Measurements from ENCODE around the gene SUPT3H. TPM values are rescaled to one million over a fixed set of nuclear protein-coding genes. Genes with fewer than 3 reads are reported as not detected.

The SUPT3H gene
- total and polyA plus RNA-seq, 2 of the 13 experiments (the other 11 are each of a cell fraction or from before 2014, with no cell fraction given) = 11.9 to 36.1 TPM

DNA sequence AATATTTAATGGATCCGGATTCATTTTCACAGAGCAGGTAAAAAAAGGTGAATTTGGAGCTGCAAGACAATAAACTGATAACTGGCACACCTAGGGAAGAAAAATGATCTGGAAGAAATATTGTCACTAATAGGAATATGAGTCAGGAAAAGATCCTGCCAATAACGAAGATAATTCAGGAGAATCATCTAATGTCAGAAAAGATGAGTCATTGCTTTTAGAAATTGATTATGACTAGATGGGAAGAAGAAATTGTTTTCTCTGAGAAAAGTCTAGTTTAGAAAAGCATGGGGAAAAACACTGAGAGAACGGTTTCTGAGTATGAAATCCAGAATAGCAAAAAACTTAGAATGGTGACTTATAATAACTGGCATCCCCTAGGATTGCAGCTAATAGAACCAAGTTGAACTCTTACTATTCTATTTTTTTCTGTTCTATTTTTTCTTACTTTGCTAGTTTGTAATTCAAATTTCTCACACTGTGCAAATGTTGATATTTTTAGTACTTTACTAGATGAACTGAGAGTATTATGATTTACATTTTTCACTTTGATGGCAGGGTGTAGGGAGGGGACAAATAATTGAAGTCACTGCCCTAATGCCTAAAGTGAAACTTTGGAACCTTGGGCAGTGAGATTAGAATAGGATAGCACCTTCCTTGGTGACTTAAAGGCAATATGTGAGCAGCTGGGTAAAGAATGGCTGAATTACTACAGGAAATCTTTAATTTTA, 38.2 kb upstream of the SUPT3H start:
- H2AFZ ChIP-seq (ENCODE audit: low read length) = no peak overlapping the region
- in situ Hi-C loops (cut with HindIII; ENCODE audit: extremely low pct_ligation_motif_present, low pct_unique_long_range_greater_than_20kb) (no loop called here), intact Hi-C loops (cut with micrococcal nuclease; ENCODE audit: unreplicated experiment) (no loop called here)
- no peak overlapping the region for H3K9ac ChIP-seq (ENCODE audit: insufficient read depth, low read depth, low read length)
- under 1% methylated on average over 3 of the region's 3 CpGs for WGBS (ENCODE audit: low lambda C conversion rate)
- no peak overlapping the region for H3K27ac ChIP-seq (ENCODE audit: extremely low read length, insufficient read depth, low read length)
- DNase-seq (ENCODE audit: low spot score) = no peak
- H3K4me1 ChIP-seq (ENCODE audit: insufficient read depth, low read length) = 0 out of 2 replicates have a peak, but pooled peaks cover 9% of the 10 kb centered on the region
- ATAC-seq = no peak
- H3K36me3 ChIP-seq (replicated peaks in 1 of 2; ENCODE audit: control insufficient read depth in 1 of 2, insufficient read depth in 2 of 2, low read length in 2 of 2) = no peaks in the 10 kb centered on the region
- H3K4me3 ChIP-seq (replicated peaks in 1 of 3; ENCODE audit: insufficient read depth in 1 of 3, low read depth in 2 of 3, low read length in 3 of 3) = no peak overlapping the region
- H3K79me2 ChIP-seq (ENCODE audit: insufficient read depth, low read length) = no peaks in the 10 kb centered on the region
- H3K9me3 ChIP-seq (ENCODE audit: low read length) = no peaks in the 10 kb centered on the region
- H3K27me3 ChIP-seq (ENCODE audit: control insufficient read depth in 1 of 2, insufficient read depth in 2 of 2, low read length in 2 of 2) = peaks cover 6 to 33% of the 10 kb centered on the region in 2 experiments
- H4K20me1 ChIP-seq (ENCODE audit: insufficient read depth, low read length) = no peaks in the 10 kb centered on the region
- no peak for FAIRE-seq
- no TSS peak for BruUV-seq (replicated peaks)
- ChIA-PET CTCF (ENCODE audit: low intra/inter-chr PET ratio, low total read pairs) (no interaction called here), POLR2A (interaction anchor here (2.5 kb wide), 1 partner anchor 38 kb away, joined by 5 read pairs; the partner anchor contains the start of gene SUPT3H)
- no peak overlapping the region for H3K4me2 ChIP-seq (ENCODE audit: low read depth, low read length)
- no peak for TF ChIP-seq SRSF1 (optimal IDR thresholded peaks at IDR 0.05; ENCODE audit: low read depth, low read length)
- TF ChIP-seq, protein P1, sequence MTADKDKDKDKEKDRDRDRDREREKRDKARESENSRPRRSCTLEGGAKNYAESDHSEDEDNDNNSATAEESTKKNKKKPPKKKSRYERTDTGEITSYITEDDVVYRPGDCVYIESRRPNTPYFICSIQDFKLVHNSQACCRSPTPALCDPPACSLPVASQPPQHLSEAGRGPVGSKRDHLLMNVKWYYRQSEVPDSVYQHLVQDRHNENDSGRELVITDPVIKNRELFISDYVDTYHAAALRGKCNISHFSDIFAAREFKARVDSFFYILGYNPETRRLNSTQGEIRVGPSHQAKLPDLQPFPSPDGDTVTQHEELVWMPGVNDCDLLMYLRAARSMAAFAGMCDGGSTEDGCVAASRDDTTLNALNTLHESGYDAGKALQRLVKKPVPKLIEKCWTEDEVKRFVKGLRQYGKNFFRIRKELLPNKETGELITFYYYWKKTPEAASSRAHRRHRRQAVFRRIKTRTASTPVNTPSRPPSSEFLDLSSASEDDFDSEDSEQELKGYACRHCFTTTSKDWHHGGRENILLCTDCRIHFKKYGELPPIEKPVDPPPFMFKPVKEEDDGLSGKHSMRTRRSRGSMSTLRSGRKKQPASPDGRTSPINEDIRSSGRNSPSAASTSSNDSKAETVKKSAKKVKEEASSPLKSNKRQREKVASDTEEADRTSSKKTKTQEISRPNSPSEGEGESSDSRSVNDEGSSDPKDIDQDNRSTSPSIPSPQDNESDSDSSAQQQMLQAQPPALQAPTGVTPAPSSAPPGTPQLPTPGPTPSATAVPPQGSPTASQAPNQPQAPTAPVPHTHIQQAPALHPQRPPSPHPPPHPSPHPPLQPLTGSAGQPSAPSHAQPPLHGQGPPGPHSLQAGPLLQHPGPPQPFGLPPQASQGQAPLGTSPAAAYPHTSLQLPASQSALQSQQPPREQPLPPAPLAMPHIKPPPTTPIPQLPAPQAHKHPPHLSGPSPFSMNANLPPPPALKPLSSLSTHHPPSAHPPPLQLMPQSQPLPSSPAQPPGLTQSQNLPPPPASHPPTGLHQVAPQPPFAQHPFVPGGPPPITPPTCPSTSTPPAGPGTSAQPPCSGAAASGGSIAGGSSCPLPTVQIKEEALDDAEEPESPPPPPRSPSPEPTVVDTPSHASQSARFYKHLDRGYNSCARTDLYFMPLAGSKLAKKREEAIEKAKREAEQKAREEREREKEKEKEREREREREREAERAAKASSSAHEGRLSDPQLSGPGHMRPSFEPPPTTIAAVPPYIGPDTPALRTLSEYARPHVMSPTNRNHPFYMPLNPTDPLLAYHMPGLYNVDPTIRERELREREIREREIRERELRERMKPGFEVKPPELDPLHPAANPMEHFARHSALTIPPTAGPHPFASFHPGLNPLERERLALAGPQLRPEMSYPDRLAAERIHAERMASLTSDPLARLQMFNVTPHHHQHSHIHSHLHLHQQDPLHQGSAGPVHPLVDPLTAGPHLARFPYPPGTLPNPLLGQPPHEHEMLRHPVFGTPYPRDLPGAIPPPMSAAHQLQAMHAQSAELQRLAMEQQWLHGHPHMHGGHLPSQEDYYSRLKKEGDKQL (CRISPR knock-in tag; IDR thresholded peaks at IDR 0.05; ENCODE audit: low read depth) = no peak
- TF ChIP-seq, protein P2, sequence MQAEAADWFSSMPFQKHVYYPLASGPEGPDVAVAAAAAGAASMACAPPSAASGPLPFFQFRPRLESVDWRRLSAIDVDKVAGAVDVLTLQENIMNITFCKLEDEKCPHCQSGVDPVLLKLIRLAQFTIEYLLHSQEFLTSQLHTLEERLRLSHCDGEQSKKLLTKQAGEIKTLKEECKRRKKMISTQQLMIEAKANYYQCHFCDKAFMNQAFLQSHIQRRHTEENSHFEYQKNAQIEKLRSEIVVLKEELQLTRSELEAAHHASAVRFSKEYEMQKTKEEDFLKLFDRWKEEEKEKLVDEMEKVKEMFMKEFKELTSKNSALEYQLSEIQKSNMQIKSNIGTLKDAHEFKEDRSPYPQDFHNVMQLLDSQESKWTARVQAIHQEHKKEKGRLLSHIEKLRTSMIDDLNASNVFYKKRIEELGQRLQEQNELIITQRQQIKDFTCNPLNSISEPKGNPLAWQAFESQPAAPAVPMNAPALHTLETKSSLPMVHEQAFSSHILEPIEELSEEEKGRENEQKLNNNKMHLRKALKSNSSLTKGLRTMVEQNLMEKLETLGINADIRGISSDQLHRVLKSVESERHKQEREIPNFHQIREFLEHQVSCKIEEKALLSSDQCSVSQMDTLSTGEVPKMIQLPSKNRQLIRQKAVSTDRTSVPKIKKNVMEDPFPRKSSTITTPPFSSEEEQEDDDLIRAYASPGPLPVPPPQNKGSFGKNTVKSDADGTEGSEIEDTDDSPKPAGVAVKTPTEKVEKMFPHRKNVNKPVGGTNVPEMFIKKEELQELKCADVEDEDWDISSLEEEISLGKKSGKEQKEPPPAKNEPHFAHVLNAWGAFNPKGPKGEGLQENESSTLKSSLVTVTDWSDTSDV (CRISPR knock-in tag; IDR thresholded peaks at IDR 0.05) = no peak
- no peak for TF ChIP-seq ZNF572 (CRISPR knock-in tag; IDR thresholded peaks at IDR 0.05)
- TF ChIP-seq, protein P3, sequence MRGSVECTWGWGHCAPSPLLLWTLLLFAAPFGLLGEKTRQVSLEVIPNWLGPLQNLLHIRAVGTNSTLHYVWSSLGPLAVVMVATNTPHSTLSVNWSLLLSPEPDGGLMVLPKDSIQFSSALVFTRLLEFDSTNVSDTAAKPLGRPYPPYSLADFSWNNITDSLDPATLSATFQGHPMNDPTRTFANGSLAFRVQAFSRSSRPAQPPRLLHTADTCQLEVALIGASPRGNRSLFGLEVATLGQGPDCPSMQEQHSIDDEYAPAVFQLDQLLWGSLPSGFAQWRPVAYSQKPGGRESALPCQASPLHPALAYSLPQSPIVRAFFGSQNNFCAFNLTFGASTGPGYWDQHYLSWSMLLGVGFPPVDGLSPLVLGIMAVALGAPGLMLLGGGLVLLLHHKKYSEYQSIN (CRISPR knock-in tag; IDR thresholded peaks at IDR 0.05; ENCODE audit: borderline replicate concordance) = no peak
- no peak for TF ChIP-seq ZNF33A (CRISPR knock-in tag; IDR thresholded peaks at IDR 0.05; ENCODE audit: borderline replicate concordance)
- TF ChIP-seq SPEN (CRISPR knock-in tag; IDR thresholded peaks at IDR 0.05; ENCODE audit: low read depth) = no peak
- TF ChIP-seq KMT2B (CRISPR knock-in tag; IDR thresholded peaks at IDR 0.05) = no peak
- TF ChIP-seq ESRRA (CRISPR knock-in tag; IDR thresholded peaks at IDR 0.05; ENCODE audit: low read depth) = no peak
- TF ChIP-seq SRF (IDR thresholded peaks at IDR 0.05; ENCODE audit: low read depth, low read length) = no peak
- TF ChIP-seq GMEB1 (CRISPR knock-in tag; IDR thresholded peaks at IDR 0.05; ENCODE audit: borderline replicate concordance) = no peak
- no peak for TF ChIP-seq EHMT2 (IDR thresholded peaks at IDR 0.05; ENCODE audit: borderline replicate concordance, low read depth, low read length)

Measured in HepG2 (cell line).